Sigmoid colon (tissue), 7 donors: Measurements from ENCODE around the gene EVA1C. TPM values are rescaled to one million over a fixed set of nuclear protein-coding genes. Genes with fewer than 3 reads are reported as not detected.
A peak's percentile ranks its signal among the peaks of the same experiment; 100 is the strongest.

Experiments used
- DNase-seq: peaks from one replicate; pipeline ENCODE4 v3.0.0-alpha.2; 2019
- H3K27ac ChIP-seq, 4 donors: fragments of 200-600 bp; sonication (generic); one replicate each; pipeline ENCODE4 v1.5.1; 2016 to 2019; ENCODE audit warnings: mild to moderate bottlenecking in 1 of 4
- H3K27me3 ChIP-seq, 3 donors: fragments of 200-600 bp; sonication (generic); one replicate each; pipeline ENCODE4 v1.5.1; 2019; ENCODE audit warnings: mild to moderate bottlenecking in 1 of 3
- H3K36me3 ChIP-seq, 4 donors: fragments of 200-600 bp; sonication (generic); one replicate each; pipeline ENCODE4 v1.5.1; 2016 to 2019
- H3K4me1 ChIP-seq, 4 donors: fragments of 200-600 bp; sonication (generic); one replicate each; pipeline ENCODE4 v1.5.1; 2017 to 2019
- H3K4me3 ChIP-seq, 4 donors: fragments of 200-600 bp; sonication (generic); one replicate each; pipeline ENCODE4 v1.5.1; 2017 to 2019; ENCODE audit warnings: mild to moderate bottlenecking in 2 of 4, moderate library complexity in 1 of 4
- H3K9me3 ChIP-seq, 4 donors: fragments of 200-600 bp in 3 of 4; sonication (generic) in 3 of 4; one replicate each; pipeline versions ENCODE4 v1.5.1 to v1.6.1; 2013 to 2019
- CTCF ChIP-seq, 4 experiments: fragments of 450-650 bp in 3 of 4; fragments of 200-600 bp in 1 of 4; IDR thresholded peaks; one replicate each; pipeline ENCODE4 v1.5.1; 2016 to 2019; ENCODE audit warnings: antibody characterized with exemption in 4 of 4, mild to moderate bottlenecking in 3 of 4, moderate library complexity in 2 of 4
- EP300 ChIP-seq, 4 donors: sonication (generic); formaldehyde crosslinking; IDR thresholded peaks; one replicate each; pipeline ENCODE4 v1.6.1; 2017; ENCODE audit warnings: antibody characterized with exemption in 4 of 4
- POLR2A ChIP-seq, 2 donors: fragments of 450-650 bp; IDR thresholded peaks; one replicate each; pipeline ENCODE4 v1.6.1; 2016; ENCODE audit warnings: antibody characterized with exemption in 2 of 2, mild to moderate bottlenecking in 2 of 2, moderate library complexity in 2 of 2
- POLR2AphosphoS5 ChIP-seq, 4 donors: sonication (generic); formaldehyde crosslinking; IDR thresholded peaks; one replicate each; pipeline ENCODE4 v1.6.1; 2017; ENCODE audit warnings: antibody characterized with exemption in 4 of 4
- WGBS, 2 donors: extraction: QIAGEN DNeasy Blood & Tissue Kit; methylation state at CpG; one replicate each; pipeline ENCODE4 v1.1.7; 2013; 5-methylcytosine and 5-hydroxymethylcytosine counted together
- intact Hi-C: fragments of 100-400 bp; cut with DNase I; formaldehyde crosslinking; loops from one replicate; pipeline ENCODE4 v1.15.1; 2023
- polyA plus RNA-seq, 3 donors: library from polyadenylated mRNA; stranded (reverse); fragments of 200-250 nt; gene quantifications; one replicate each; pipeline ENCODE4 v1.2.3, GENCODE V29; 2013
- total RNA-seq, 4 donors: library from RNA; depleted of rRNA; stranded (reverse); fragments of >200 nt; gene quantifications; one replicate each; pipeline ENCODE4 v1.1.0, GENCODE V29; 2016
- donor health status: healthy with polysubstance abuse.
- donor health status: Bipolar disorder and iron deficiency.
- donor health status: healthy.

The EVA1C gene
- 10 to 100 TPM; 32.1 to 53.8 (median 41.2) TPM for total RNA-seq
- 10 to 100 TPM in 1 of 3 donors, 1 to 10 TPM in 2; 3.5 to 10.8 (median 6.0) TPM for polyA plus RNA-seq

GRCh38 chr21:32412162-32413014, at the start of gene EVA1C:
Gene EVA1C (plus strand): TSS chr21:32412706. CDS start chr21:32412854, 148 bp downstream.
- 0 to 1% methylated on average over 104 of the region's 104 CpGs for WGBS, 2 donors
- H3K27ac ChIP-seq, result peak within 1 kb of the TSS; percentile 95 to 98 (median 96)
- TF ChIP-seq EP300 (IDR thresholded peaks at IDR 0.05) (peak in 1 of 4 donors; percentile 75), CTCF (IDR thresholded peaks at IDR 0.05) (no peak), POLR2A (IDR thresholded peaks at IDR 0.05) (no peak), POLR2AphosphoS5 (IDR thresholded peaks at IDR 0.05) (peak; percentile 9 to 60 (median 42))
- H3K9me3 ChIP-seq, result no peaks in the 10 kb centered on the region
- peak; percentile 88 for DNase-seq
- H3K4me3 ChIP-seq, result peak within 1 kb of the TSS; percentile 70 to 83 (median 80)
- intact Hi-C loops, result loop anchor here (2.0 to 10.0 kb wide), 4 partner anchors 45 to 360 kb away; partner anchors contain the start of gene PAXBP1
- peaks cover 0 to 40% (median 26%) of the 10 kb centered on the region in 4 donors for H3K4me1 ChIP-seq
- no peaks in the 10 kb centered on the region for H3K36me3 ChIP-seq
- no peaks in the 10 kb centered on the region for H3K27me3 ChIP-seq

GRCh38 chr21:32364387-32364786, 48.1 kb upstream of the EVA1C start:
- no peak for TF ChIP-seq CTCF (IDR thresholded peaks at IDR 0.05)
- no peak for TF ChIP-seq POLR2AphosphoS5 (IDR thresholded peaks at IDR 0.05)
- no peak for TF ChIP-seq EP300 (IDR thresholded peaks at IDR 0.05)
- TF ChIP-seq POLR2A (IDR thresholded peaks at IDR 0.05), result no peak
- H3K4me3 ChIP-seq, result no peak overlapping the region
- 31 to 44% methylated on average over 7 of the region's 7 CpGs for WGBS, 2 donors
- no peak for DNase-seq
- intact Hi-C loops, result no loop called here
- peaks cover 19 to 87% (median 76%) of the 10 kb centered on the region in 4 donors for H3K36me3 ChIP-seq
- H3K27me3 ChIP-seq, result no peaks in the 10 kb centered on the region
- H3K9me3 ChIP-seq, result no peaks in the 10 kb centered on the region
- H3K4me1 ChIP-seq, result no peaks in the 10 kb centered on the region
- peak overlapping the region in 1 of 4 donors; percentile 43 for H3K27ac ChIP-seq

GRCh38 chr21:32364796-32365195, 47.7 kb upstream of the EVA1C start:
- TF ChIP-seq EP300 (IDR thresholded peaks at IDR 0.05), result no peak
- TF ChIP-seq POLR2AphosphoS5 (IDR thresholded peaks at IDR 0.05), result no peak
- no peak for TF ChIP-seq POLR2A (IDR thresholded peaks at IDR 0.05)
- no peak for TF ChIP-seq CTCF (IDR thresholded peaks at IDR 0.05)
- intact Hi-C loops, result no loop called here
- peaks cover 19 to 83% (median 73%) of the 10 kb centered on the region in 4 donors for H3K36me3 ChIP-seq
- H3K4me1 ChIP-seq, result no peaks in the 10 kb centered on the region
- peak overlapping the region in 1 of 4 donors; percentile 43 for H3K27ac ChIP-seq
- 51 to 75% methylated on average over 4 of the region's 4 CpGs for WGBS, 2 donors
- H3K9me3 ChIP-seq, result no peaks in the 10 kb centered on the region
- no peak overlapping the region for H3K4me3 ChIP-seq
- DNase-seq, result peak; percentile 34
- no peaks in the 10 kb centered on the region for H3K27me3 ChIP-seq

GRCh38 chr21:32366191-32366590, 46.3 kb upstream of the EVA1C start:
- TF ChIP-seq POLR2AphosphoS5 (IDR thresholded peaks at IDR 0.05), result no peak
- no peak for TF ChIP-seq POLR2A (IDR thresholded peaks at IDR 0.05)
- no peak for TF ChIP-seq CTCF (IDR thresholded peaks at IDR 0.05)
- no peak for TF ChIP-seq EP300 (IDR thresholded peaks at IDR 0.05)
- DNase-seq, result no peak
- Histone ChIP-seq H3K27ac (no peak overlapping the region), H3K4me3 (no peak overlapping the region), H3K36me3 (peaks cover 19 to 79% (median 61%) of the 10 kb centered on the region in 4 donors), H3K9me3 (no peaks in the 10 kb centered on the region), H3K4me1 (peaks cover 0 to 10% (median 9%) of the 10 kb centered on the region in 4 donors), H3K27me3 (no peaks in the 10 kb centered on the region)
- intact Hi-C loops, result no loop called here
- 94 to 95% methylated on average over 4 of the region's 4 CpGs for WGBS, 2 donors
